Fibroblast of lung (primary cell): Measurements from ENCODE around the gene RAB37. TPM values are rescaled to one million over a fixed set of nuclear protein-coding genes. Genes with fewer than 3 reads are reported as not detected.

Experiments used
- DNase-seq, 2 donors: peaks; one replicate each; pipeline versions ENCODE4 v3.0.0 to v3.0.0-alpha.2; 2010; ENCODE audit warnings: low read depth in 2 of 2
- H2AFZ ChIP-seq: 2 replicates; pipeline ENCODE4 v1.5.1; 2012; ENCODE audit warnings: low read length, control low read depth, inconsistent platforms
- H3K27ac ChIP-seq: 2 replicates; pipeline ENCODE4 v1.5.1; 2011; ENCODE audit warnings: low read length, control low read depth; ENCODE audit not compliant: insufficient read depth
- H3K27me3 ChIP-seq: 2 replicates; pipeline ENCODE4 v1.5.1; 2011; ENCODE audit warnings: mild to moderate bottlenecking, low read length; ENCODE audit not compliant: control insufficient read depth, insufficient read depth
- H3K36me3 ChIP-seq: 2 replicates; pipeline ENCODE4 v1.5.1; 2011; ENCODE audit warnings: low read length; ENCODE audit not compliant: control insufficient read depth, insufficient read depth
- H3K4me1 ChIP-seq: 2 replicates; pipeline ENCODE4 v1.5.1; 2011; ENCODE audit warnings: low read length; ENCODE audit not compliant: control insufficient read depth, insufficient read depth; ENCODE audit errors: extremely low read depth
- H3K4me2 ChIP-seq: 2 replicates; pipeline ENCODE4 v1.5.1; 2011; ENCODE audit warnings: low read length, control low read depth; ENCODE audit not compliant: insufficient read depth; ENCODE audit errors: extremely low read depth
- H3K4me3 ChIP-seq, 4 experiments: fragments of 200-600 bp in 1 of 4; sonication (generic) in 1 of 4; replicated peaks in 1 of 4; 2 replicates each; pipeline ENCODE4 v1.5.1; 2011 to 2016; ENCODE audit warnings: low read length in 4 of 4, low read depth in 3 of 4, mild to moderate bottlenecking in 3 of 4, control low read depth in 2 of 4, inconsistent platforms in 1 of 4, mixed read lengths in 1 of 4; ENCODE audit not compliant: insufficient read depth in 1 of 4; ENCODE audit errors: control extremely low read depth in 1 of 4
- H3K79me2 ChIP-seq: 2 replicates; pipeline ENCODE4 v1.5.1; 2012; ENCODE audit warnings: mild to moderate bottlenecking, low read length, inconsistent platforms; ENCODE audit not compliant: control insufficient read depth, insufficient read depth
- H3K9ac ChIP-seq: 2 replicates; pipeline ENCODE4 v1.5.1; 2011; ENCODE audit warnings: mild to moderate bottlenecking, low read length, control low read depth; ENCODE audit not compliant: insufficient read depth
- H3K9me3 ChIP-seq: 2 replicates; pipeline ENCODE4 v1.5.1; 2012; ENCODE audit warnings: low read depth, low read length; ENCODE audit not compliant: control insufficient read depth, insufficient read depth
- H4K20me1 ChIP-seq: 2 replicates; pipeline ENCODE4 v1.5.1; 2011; ENCODE audit warnings: low read length; ENCODE audit not compliant: control insufficient read depth, insufficient read depth; ENCODE audit errors: extremely low read depth
- EZH2 ChIP-seq: IDR thresholded peaks from 2 replicates; pipeline ENCODE4 v1.5.1; 2012; ENCODE audit warnings: low read length, control low read depth, mild to moderate bottlenecking; ENCODE audit errors: missing control alignments
- polyA plus RNA-seq, 2 donors: library from polyadenylated mRNA; depleted of rRNA in 1 of 2; stranded (reverse) in 1 of 2; unstranded in 1 of 2; fragments of >200 nt; gene quantifications; 2 replicates each; pipeline ENCODE4 v1.2.1, GENCODE V29; 2011 to 2012; ENCODE audit warnings: missing spikeins in 1 of 2
- total RNA-seq: library from RNA; depleted of rRNA; stranded (reverse); fragments of >200 nt; gene quantifications from 2 replicates; pipeline ENCODE4 v1.2.1, GENCODE V29; 2014
- TF ChIP-seq, protein P1 (sequence below), 2 donors: IDR thresholded peaks in 1 of 2; conservative IDR thresholded peaks in 1 of 2; 1 replicate in 1 of 2; 2 replicates in 1 of 2; pipeline ENCODE4 v1.5.1; 2011 to 2012; ENCODE audit warnings: low read length in 2 of 2, control low read depth in 1 of 2, inconsistent platforms in 1 of 2, low read depth in 1 of 2, mild to moderate bottlenecking in 1 of 2

RAB37 gene
- total and polyA plus RNA-seq, 2 donors (not counting 1 experiment from before 2014, with no cell fraction given) = 0.65 to 0.66 TPM

DNA sequence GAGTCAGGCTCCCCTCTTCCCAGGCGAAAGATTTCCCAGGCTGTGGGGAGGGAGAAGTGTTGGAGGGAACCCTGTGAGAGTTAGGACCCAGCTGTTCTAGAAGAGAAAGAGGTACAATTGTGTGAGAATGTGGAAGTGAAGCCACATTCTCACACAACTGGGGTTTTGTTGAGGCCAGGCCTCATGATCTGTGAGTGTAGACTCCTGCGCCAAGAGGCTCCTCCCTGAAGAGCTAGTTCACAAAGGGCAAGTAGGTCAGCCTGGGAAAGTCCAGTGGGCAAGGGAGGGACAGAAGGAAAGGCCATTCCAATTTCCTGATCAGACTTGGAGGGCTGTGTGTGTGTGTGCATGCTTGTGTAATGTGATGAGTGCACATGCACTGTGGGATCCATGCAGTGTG is 39.5 kb upstream of the RAB37 start:
- TF ChIP-seq EZH2 = no peak
- TF ChIP-seq, protein P1, sequence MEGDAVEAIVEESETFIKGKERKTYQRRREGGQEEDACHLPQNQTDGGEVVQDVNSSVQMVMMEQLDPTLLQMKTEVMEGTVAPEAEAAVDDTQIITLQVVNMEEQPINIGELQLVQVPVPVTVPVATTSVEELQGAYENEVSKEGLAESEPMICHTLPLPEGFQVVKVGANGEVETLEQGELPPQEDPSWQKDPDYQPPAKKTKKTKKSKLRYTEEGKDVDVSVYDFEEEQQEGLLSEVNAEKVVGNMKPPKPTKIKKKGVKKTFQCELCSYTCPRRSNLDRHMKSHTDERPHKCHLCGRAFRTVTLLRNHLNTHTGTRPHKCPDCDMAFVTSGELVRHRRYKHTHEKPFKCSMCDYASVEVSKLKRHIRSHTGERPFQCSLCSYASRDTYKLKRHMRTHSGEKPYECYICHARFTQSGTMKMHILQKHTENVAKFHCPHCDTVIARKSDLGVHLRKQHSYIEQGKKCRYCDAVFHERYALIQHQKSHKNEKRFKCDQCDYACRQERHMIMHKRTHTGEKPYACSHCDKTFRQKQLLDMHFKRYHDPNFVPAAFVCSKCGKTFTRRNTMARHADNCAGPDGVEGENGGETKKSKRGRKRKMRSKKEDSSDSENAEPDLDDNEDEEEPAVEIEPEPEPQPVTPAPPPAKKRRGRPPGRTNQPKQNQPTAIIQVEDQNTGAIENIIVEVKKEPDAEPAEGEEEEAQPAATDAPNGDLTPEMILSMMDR (conservative IDR thresholded peaks at IDR 0.05 in 1 of 2, IDR thresholded peaks at IDR 0.05 in 1 of 2; ENCODE audit: low read depth in 1 of 2, low read length in 2 of 2) = no peak
- no peak for DNase-seq

DNA sequence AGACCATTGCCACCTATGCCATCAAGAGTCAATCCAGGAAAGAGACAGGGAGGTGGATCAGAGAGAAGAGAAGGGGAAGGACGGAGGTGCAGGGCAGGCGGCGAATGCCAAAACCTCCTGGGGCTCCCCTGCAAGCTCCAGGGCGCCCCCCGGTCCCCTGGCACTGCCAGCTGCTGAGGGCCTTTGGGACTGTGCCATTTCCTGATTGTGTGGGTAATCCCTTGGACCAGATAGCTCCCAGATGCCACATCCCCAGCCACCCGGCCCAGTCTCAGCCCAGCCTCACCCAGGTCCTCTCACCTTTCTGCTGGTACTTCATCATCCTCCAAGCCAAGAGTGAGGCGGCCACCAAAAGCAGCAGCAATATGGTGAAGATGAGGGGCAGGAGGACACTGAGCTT is 39.0 kb upstream of the RAB37 start:
- Histone ChIP-seq H3K9ac (no peak overlapping the region), H3K27ac (no peak overlapping the region), H3K4me1 (no peaks in the 10 kb centered on the region), H2AFZ (no peak overlapping the region), H3K36me3 (no peaks in the 10 kb centered on the region), H3K4me3 (no peak overlapping the region), H3K4me2 (no peak overlapping the region), H4K20me1 (no peaks in the 10 kb centered on the region), H3K27me3 (no peaks in the 10 kb centered on the region), H3K79me2 (no peaks in the 10 kb centered on the region), H3K9me3 (no peaks in the 10 kb centered on the region)
- no peak for TF ChIP-seq EZH2
- TF ChIP-seq, protein P1 (conservative IDR thresholded peaks at IDR 0.05 in 1 of 2, IDR thresholded peaks at IDR 0.05 in 1 of 2; ENCODE audit: low read depth in 1 of 2, low read length in 2 of 2) = no peak
- DNase-seq = no peak

More for the DNA sequence above, 39.5 kb upstream of the RAB37 start:
- Histone ChIP-seq H3K27ac (no peak overlapping the region), H3K27me3 (no peaks in the 10 kb centered on the region), H3K9ac (no peak overlapping the region), H3K9me3 (no peaks in the 10 kb centered on the region), H3K4me1 (no peaks in the 10 kb centered on the region), H3K79me2 (no peaks in the 10 kb centered on the region), H4K20me1 (no peaks in the 10 kb centered on the region), H2AFZ (no peak overlapping the region), H3K4me3 (no peak overlapping the region), H3K36me3 (no peaks in the 10 kb centered on the region), H3K4me2 (no peak overlapping the region)

DNA sequence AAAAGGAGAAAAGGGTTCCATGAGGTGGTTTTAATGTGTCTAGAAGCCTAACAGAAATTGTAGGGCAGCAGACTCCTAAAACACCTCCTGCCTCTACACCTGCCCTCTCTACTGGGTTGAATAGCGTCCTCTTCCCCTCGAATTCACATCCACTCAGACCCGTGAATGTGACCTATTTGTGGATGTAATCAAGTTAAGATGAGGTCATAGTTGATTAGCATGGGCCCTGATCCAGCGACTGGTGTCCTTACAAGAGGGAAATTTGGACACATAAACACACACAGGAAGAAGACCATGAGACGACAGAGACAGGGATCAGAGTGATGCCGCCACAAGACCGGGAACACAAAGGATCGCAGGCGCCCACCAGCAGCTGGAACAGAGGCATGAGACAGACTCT is 37.8 kb upstream of the RAB37 start:
- DNase-seq = no peak
- TF ChIP-seq EZH2 = no peak
- TF ChIP-seq, protein P1 (conservative IDR thresholded peaks at IDR 0.05 in 1 of 2, IDR thresholded peaks at IDR 0.05 in 1 of 2; ENCODE audit: low read depth in 1 of 2, low read length in 2 of 2) = no peak
- no peaks in the 10 kb centered on the region for H3K9me3 ChIP-seq
- H3K36me3 ChIP-seq = no peaks in the 10 kb centered on the region
- no peak overlapping the region for H3K9ac ChIP-seq
- no peak overlapping the region for H3K4me3 ChIP-seq
- no peak overlapping the region for H2AFZ ChIP-seq
- H3K27ac ChIP-seq = no peak overlapping the region
- H3K27me3 ChIP-seq = no peaks in the 10 kb centered on the region
- no peaks in the 10 kb centered on the region for H4K20me1 ChIP-seq
- no peaks in the 10 kb centered on the region for H3K79me2 ChIP-seq
- no peaks in the 10 kb centered on the region for H3K4me1 ChIP-seq
- H3K4me2 ChIP-seq = no peak overlapping the region
